SIG-M5 treated with dmso at 0.1 percent for 504 hours (cell line): ENCODE results near the gene SOCS1.
A peak's percentile ranks its signal among the peaks of the same experiment; 100 is the strongest.

ENCODE experiments used
- DNase-seq: peaks from one replicate; lab custom pipeline; 2025; ENCODE audit not compliant: unreplicated experiment; lab: John Stamatoyannopoulos, UW

The SOCS1 gene

GRCh38 chr16:11263737-11264136 lies 7.7 kb upstream of the SOCS1 start:
- no peak for DNase-seq

GRCh38 chr16:11262915-11263314 lies 6.9 kb upstream of the SOCS1 start:
- DNase-seq: no peak

DNA sequence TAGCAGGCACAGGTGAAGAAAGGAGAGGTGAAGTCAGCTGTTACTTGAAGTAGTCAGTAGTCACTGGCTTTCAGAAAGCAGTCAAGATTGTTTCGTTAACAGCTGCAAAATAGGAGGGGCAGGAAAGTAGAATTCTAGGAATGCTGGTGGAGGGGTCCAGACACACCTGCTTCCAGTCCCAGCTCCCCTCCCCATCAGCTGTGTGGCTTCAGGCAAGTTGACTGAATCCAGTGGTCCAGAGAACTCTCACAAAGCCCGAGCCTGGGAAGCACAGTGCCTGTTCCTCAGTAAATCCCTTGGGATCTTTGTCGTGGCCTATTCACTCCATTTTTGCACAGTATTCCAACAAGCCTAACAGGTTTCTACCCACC lies 4.6 kb upstream of the SOCS1 start:
- DNase-seq: no peak

- no peak for DNase-seq
Observed at GRCh38 chr16:11259655-11260595, 3.9 kb upstream of the SOCS1 start.

DNA sequence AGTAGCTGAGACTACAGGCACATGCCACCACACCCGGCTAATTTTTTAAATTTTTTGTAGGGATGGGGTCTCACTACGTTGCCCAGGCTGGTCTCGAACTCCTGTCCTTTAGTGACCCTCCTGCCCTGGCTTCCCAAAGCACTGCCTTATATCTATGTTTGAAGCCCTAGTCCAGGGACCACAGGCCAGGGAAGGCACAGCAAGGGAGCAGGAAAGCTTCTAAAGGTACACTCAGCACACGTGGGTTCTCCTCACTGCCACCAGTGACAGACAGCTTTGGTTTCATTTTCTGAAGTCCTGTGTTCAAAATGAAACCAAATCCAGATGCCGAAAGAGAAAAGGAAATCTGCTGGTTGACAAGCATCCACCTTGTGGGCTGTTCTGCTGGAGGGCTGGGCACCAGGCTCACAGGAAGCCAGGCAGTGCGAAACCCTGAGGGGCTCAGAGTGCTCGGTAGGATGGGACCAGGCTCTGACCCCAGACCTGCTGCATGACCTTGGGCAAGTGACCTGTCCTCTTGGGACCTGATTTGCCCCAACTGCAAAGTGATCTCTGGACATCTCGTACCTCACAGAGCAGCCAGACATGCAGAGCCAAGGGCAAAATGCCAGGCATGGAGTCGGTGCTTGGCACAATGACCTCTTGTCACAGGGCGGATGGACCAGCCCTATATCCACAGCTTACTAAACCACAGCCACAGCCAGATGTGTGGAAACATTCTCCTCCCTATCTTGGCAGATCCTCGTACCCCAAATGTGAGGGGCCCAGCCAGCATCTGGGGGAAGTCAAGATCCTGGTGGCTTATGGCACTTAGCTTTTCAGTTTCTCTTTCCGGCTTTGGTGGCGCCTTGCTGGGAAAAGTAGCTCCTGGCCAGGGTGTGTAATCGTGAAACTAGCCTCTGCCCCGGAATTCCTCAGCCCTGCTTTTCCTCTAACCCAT lies 2.8 kb upstream of the SOCS1 start:
- no peak for DNase-seq

- peak; percentile 74 for DNase-seq
Observed at GRCh38 chr16:11257131-11257938, 1.3 kb upstream of the SOCS1 start.

- no peak for DNase-seq
Observed at GRCh38 chr16:11256661-11257130, 692 bp upstream of the SOCS1 start.

DNA sequence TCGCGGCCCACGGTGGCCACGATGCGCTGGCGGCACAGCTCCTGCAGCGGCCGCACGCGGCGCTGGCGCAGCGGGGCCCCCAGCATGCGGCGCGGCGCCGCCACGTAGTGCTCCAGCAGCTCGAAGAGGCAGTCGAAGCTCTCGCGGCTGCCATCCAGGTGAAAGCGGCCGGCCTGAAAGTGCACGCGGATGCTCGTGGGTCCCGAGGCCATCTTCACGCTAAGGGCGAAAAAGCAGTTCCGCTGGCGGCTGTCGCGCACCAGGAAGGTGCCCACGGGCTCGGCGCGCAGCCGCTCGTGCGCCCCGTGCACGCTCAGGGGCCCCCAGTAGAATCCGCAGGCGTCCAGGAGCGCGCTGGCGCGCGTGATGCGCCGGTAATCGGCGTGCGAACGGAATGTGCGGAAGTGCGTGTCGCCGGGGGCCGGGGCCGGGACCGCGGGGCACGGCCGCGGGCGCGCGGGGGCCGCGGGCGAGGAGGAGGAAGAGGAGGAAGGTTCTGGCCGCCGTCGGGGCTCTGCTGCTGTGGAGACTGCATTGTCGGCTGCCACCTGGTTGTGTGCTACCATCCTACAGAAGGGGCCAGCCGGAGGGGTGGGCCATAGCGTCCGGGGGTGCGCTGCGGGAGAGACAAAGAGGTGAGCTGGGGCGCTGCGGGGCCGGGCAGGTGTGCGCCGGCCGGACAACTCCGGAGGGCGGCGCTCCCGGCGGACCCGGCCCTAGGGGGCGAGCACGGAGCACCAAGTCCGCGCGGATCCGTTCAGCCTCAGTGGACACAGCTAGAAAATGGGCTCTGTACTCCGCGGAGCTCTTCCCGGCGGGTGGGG lies 879 bp downstream of the SOCS1 start:
- no peak for DNase-seq

DNA sequence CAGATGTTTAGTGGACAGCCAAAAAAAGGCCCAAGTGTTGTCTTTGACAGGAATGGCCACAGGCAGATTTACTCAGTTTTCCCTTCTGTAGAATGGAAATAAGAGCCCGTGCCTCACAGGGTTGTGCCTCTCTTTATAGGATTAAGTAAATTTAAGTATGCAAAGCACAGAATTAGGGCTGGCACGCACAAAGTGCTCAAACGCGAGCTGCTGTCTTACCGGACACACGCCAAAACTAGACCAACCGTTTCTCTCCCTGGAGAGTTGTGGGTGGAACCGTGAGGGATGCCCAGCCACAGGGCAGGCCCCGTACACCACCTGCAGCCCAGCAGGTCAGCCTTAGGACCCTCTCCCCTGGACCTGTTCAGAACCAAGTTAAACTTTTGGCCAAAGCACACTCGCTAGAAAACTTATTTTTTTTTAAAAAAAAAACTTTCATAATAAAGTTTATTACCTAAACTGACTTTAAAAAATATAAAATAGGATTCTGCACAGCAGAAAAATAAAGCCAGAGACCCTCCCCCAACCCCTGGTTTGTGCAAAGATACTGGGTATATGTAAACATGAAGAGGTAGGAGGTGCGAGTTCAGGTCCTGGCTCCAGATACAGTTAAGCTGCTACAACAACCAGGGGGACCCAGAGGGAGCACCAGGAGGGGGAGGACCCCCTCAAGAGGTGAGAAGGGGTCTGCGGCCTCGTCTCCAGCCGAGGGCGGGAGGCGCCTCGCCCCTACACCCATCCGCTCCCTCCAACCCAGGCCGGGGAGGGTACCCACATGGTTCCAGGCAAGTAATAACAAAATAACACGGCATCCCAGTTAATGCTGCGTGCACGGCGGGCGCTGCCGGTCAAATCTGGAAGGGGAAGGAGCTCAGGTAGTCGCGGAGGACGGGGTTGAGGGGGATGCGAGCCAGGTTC lies 1.8 kb downstream of the SOCS1 start:
- no peak for DNase-seq

DNA sequence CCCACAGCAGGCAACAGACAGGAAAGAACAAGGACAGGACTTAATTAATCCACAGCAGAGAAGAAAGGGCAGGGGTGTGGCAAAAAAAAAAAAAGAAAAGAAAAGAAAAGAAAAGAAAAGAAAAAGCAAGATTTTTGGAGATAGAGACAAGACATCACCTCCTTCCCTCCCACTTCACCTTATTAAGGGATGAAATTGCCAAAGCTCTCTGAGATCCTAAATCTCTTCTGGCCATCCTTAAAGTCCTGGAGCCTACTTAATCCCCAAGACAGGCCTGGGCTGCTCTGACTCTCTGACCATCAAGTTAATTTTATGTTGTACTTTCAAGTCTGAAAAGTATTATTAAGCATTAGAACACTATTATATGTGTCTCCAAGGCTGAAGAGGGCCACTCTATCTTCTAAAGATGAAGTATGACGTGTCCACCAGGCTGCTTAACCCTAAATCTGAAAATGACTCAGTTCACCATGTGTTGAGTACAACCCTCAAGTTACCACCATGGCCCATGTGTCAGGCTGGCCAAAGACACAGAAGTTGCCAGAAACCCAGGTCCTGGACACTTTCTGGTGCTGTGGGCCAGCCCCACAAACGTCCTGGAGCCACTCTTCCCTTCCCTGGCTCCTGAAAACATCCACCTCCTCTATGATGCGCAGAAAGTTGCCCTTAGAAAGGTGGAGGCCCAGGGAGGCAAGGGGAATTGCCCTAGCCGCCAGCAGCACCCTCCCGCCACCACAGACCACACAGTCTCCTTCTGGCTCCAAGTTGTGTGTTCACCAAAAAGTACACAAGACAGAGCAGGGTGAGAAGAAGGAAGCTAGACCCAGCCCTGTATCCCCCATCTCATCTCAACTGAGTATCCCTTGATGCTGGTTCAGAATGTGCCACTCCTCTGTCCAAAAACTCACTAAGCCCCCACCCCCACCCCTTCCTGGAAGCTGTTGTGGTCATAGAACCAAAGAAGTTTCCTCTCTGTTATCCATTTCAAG lies 2.7 kb downstream of the SOCS1 start:
- DNase-seq: no peak

DNA sequence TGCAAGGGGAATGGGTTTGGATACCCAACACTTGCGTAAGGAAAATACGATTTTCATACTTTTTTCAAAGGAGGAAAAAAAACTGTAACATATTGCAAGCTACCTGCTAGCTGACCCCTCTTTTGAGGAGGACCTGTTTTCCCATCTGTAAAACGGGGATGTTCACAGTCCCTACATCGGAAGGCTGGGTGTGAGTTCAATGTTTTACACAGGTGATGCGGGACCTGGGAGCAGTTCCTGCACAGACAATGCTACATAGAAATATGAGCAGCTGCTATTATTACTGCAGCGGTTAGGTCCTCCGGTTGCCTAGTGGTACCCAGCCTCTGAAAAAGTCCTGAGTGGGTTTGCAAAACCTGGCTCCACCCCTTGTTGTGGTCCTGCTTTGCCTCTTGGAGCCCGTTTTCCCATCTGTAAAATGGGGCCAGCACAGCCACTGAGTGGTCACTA lies 3.5 kb downstream of the SOCS1 start:
- no peak for DNase-seq

GRCh38 chr16:11251525-11252481 lies 4.2 kb downstream of the SOCS1 start:
- DNase-seq: no peak

DNA sequence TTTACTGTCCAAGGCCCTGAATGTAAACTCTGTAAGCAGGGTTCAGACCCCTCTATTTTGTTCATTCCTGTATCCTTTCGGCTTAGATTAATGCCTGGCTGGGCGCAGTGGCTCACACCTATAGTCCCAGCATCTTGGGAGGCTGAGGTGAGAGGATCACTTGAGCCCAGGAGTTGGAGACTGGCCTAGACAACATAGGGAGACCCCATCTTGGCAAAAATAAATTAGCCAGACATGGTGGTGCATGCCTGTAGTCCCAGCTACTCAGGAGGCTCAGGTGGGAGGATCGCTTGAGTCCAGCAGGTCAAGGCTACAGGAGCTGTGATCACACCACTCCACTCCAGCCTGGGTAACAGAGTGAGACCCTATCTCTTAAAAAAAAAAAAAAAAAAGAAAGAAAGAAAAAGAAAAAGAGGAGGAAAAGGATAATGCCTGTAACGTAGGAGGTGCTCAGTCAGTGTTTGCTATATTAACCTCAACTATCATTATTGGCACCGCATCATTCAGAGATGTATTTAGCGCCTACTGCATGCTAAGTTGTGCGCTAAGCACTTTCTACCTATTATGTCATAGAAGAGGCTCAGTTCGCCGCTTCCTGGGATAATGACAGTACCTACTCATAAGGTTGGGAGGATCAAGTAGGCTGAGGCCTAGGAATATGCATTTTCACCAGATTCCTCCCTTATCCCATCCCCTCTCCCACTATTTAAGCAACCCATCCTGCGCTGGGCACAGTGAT lies 5.0 kb downstream of the SOCS1 start:
- DNase-seq: no peak

DNA sequence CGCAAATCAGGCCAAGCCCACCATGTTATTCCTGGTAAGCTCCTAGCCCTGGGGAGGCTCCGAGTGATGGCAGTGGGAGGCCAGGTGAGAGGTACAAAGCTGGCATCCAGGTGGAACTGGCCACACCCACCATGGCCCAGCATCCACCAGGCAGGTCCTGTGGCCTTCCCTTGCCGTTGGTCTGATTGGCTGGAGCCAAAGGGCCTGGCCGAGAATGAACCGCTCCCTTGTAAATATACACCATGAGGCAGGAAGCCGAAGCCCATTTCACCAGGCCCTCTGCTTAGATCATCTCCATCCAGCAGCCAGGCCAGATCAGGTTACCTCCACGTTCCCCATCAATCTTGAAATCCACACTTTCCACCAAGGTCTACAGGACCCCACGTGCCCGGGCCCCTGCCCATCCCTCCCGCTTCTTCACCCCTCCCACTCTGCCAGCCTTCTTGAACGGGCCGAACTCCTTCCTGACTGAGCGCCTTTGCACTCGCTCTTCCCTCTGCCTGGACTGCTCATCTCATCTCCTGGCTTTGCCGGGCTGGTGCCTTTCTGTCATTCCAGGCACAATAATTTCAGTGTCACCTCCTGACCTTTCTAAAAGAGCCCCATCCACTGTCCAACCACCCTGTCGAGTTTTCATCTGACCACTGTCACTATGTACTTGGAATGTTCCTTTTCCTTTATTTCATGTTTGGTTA lies 5.8 kb downstream of the SOCS1 start:
- DNase-seq: no peak
